ENCODE measurements around the gene IFT88.
A peak's percentile ranks its signal among the peaks of the same experiment; 100 is the strongest.

IFT88 gene

GRCh38 chr13:20682061-20682460 is 115.1 kb downstream of the IFT88 start:
- H3K27me3 ChIP-seq (ENCODE audit: insufficient read depth, low read length), result no peaks in the 10 kb centered on the region
- DNase-seq, result no peak
- no peak overlapping the region for H2AFZ ChIP-seq (ENCODE audit: insufficient read depth, low read length, poor library complexity)
- no peak overlapping the region for H2BK5ac ChIP-seq (ENCODE audit: low read depth, low read length, poor library complexity)
- no peak overlapping the region for H3K14ac ChIP-seq (ENCODE audit: low read length)
- H3K9me3 ChIP-seq (ENCODE audit: insufficient read depth, low read depth, low read length), result no peaks in the 10 kb centered on the region
- peaks cover 2 to 17% of the 10 kb centered on the region in 2 experiments for H3K4me1 ChIP-seq (ENCODE audit: control insufficient read depth in 1 of 2, insufficient read depth in 2 of 2, low read length in 2 of 2)
- no peak overlapping the region for H3K23ac ChIP-seq (ENCODE audit: low read length)
- no peaks in the 10 kb centered on the region for H3K36me3 ChIP-seq (ENCODE audit: control insufficient read depth in 1 of 2, insufficient read depth in 2 of 2, low read length in 2 of 2)
- no peak overlapping the region for H4K8ac ChIP-seq (ENCODE audit: low read depth, low read length)
- no peak overlapping the region for H3K4ac ChIP-seq (ENCODE audit: low read depth, low read length)
- no peak overlapping the region for H2BK120ac ChIP-seq (ENCODE audit: insufficient read depth, low read length, poor library complexity)
- WGBS (ENCODE audit: extremely low coverage, insufficient coverage, insufficient read length), result no CpG with 5 or more reads among the region's 1 CpG
- no peak overlapping the region for H3K4me3 ChIP-seq (ENCODE audit: low read depth, low read length)
- no peak overlapping the region for H3K4me2 ChIP-seq (ENCODE audit: low read length)
- H2BK12ac ChIP-seq (ENCODE audit: low read length), result no peak overlapping the region
- H3K79me2 ChIP-seq (ENCODE audit: control insufficient read depth, insufficient read depth, low read length, poor library complexity), result no peaks in the 10 kb centered on the region
- no peak overlapping the region for H4K12ac ChIP-seq (ENCODE audit: low read depth, low read length)
- no peak overlapping the region for H3K9ac ChIP-seq (ENCODE audit: low read length)
- H3K79me1 ChIP-seq (ENCODE audit: low read length), result peaks cover 2% of the 10 kb centered on the region
- no peak overlapping the region for H3K27ac ChIP-seq (ENCODE audit: low read depth, low read length)
- H4K91ac ChIP-seq (ENCODE audit: low read depth, low read length), result no peak overlapping the region
- no peak overlapping the region for H2AK5ac ChIP-seq (ENCODE audit: low read length)
- no peak overlapping the region for H3K18ac ChIP-seq (ENCODE audit: low read length)

GRCh38 chr13:20684041-20684440 is 117.1 kb downstream of the IFT88 start:
- DNase-seq, result peak; percentile 40 to 74
- no peak overlapping the region for H4K91ac ChIP-seq (ENCODE audit: low read depth, low read length)
- no peak overlapping the region for H2BK5ac ChIP-seq (ENCODE audit: low read depth, low read length, poor library complexity)
- H2BK120ac ChIP-seq (ENCODE audit: insufficient read depth, low read length, poor library complexity), result no peak overlapping the region
- no peak overlapping the region for H3K4ac ChIP-seq (ENCODE audit: low read depth, low read length)
- no peaks in the 10 kb centered on the region for H3K9me3 ChIP-seq (ENCODE audit: insufficient read depth, low read depth, low read length)
- no peak overlapping the region for H2AFZ ChIP-seq (ENCODE audit: insufficient read depth, low read length, poor library complexity)
- no peak overlapping the region for H3K4me3 ChIP-seq (ENCODE audit: low read depth, low read length)
- H2AK5ac ChIP-seq (ENCODE audit: low read length), result no peak overlapping the region
- H3K14ac ChIP-seq (ENCODE audit: low read length), result no peak overlapping the region
- H4K12ac ChIP-seq (ENCODE audit: low read depth, low read length), result no peak overlapping the region
- H3K4me2 ChIP-seq (ENCODE audit: low read length), result no peak overlapping the region
- no peak overlapping the region for H3K23ac ChIP-seq (ENCODE audit: low read length)
- H3K79me2 ChIP-seq (ENCODE audit: control insufficient read depth, insufficient read depth, low read length, poor library complexity), result no peaks in the 10 kb centered on the region
- no peaks in the 10 kb centered on the region for H3K36me3 ChIP-seq (ENCODE audit: control insufficient read depth in 1 of 2, insufficient read depth in 2 of 2, low read length in 2 of 2)
- H3K4me1 ChIP-seq (ENCODE audit: control insufficient read depth in 1 of 2, insufficient read depth in 2 of 2, low read length in 2 of 2), result peaks cover 2 to 12% of the 10 kb centered on the region in 2 experiments
- no CpG with 5 or more reads among the region's 4 CpGs for WGBS (ENCODE audit: extremely low coverage, insufficient coverage, insufficient read length)
- no peaks in the 10 kb centered on the region for H3K27me3 ChIP-seq (ENCODE audit: insufficient read depth, low read length)
- no peak overlapping the region for H4K8ac ChIP-seq (ENCODE audit: low read depth, low read length)
- no peak overlapping the region for H3K9ac ChIP-seq (ENCODE audit: low read length)
- no peak overlapping the region for H2BK12ac ChIP-seq (ENCODE audit: low read length)
- H3K27ac ChIP-seq (ENCODE audit: low read depth, low read length), result no peak overlapping the region
- H3K79me1 ChIP-seq (ENCODE audit: low read length), result no peaks in the 10 kb centered on the region
- no peak overlapping the region for H3K18ac ChIP-seq (ENCODE audit: low read length)

- H2BK12ac ChIP-seq (ENCODE audit: low read length), result no peak overlapping the region
- no peak overlapping the region for H3K4me3 ChIP-seq (ENCODE audit: low read depth, low read length)
- H2BK5ac ChIP-seq (ENCODE audit: low read depth, low read length, poor library complexity), result no peak overlapping the region
- no peak overlapping the region for H3K23ac ChIP-seq (ENCODE audit: low read length)
- no peak overlapping the region for H3K14ac ChIP-seq (ENCODE audit: low read length)
- no peaks in the 10 kb centered on the region for H3K36me3 ChIP-seq (ENCODE audit: control insufficient read depth in 1 of 2, insufficient read depth in 2 of 2, low read length in 2 of 2)
- WGBS (ENCODE audit: extremely low coverage, insufficient coverage, insufficient read length), result no CpG with 5 or more reads among the region's 18 CpGs
- H2AK5ac ChIP-seq (ENCODE audit: low read length), result no peak overlapping the region
- H4K8ac ChIP-seq (ENCODE audit: low read depth, low read length), result no peak overlapping the region
- no peak overlapping the region for H2AFZ ChIP-seq (ENCODE audit: insufficient read depth, low read length, poor library complexity)
- H4K91ac ChIP-seq (ENCODE audit: low read depth, low read length), result no peak overlapping the region
- H3K18ac ChIP-seq (ENCODE audit: low read length), result no peak overlapping the region
- H3K79me2 ChIP-seq (ENCODE audit: control insufficient read depth, insufficient read depth, low read length, poor library complexity), result no peaks in the 10 kb centered on the region
- H3K4me1 ChIP-seq (ENCODE audit: control insufficient read depth in 1 of 2, insufficient read depth in 2 of 2, low read length in 2 of 2), result peaks cover 2 to 12% of the 10 kb centered on the region in 2 experiments
- H3K9me3 ChIP-seq (ENCODE audit: insufficient read depth, low read depth, low read length), result no peaks in the 10 kb centered on the region
- no peaks in the 10 kb centered on the region for H3K27me3 ChIP-seq (ENCODE audit: insufficient read depth, low read length)
- no peaks in the 10 kb centered on the region for H3K79me1 ChIP-seq (ENCODE audit: low read length)
- H2BK120ac ChIP-seq (ENCODE audit: insufficient read depth, low read length, poor library complexity), result no peak overlapping the region
- H4K12ac ChIP-seq (ENCODE audit: low read depth, low read length), result no peak overlapping the region
- DNase-seq, result peak; percentile 70 to 91
- no peak overlapping the region for H3K4ac ChIP-seq (ENCODE audit: low read depth, low read length)
- H3K4me2 ChIP-seq (ENCODE audit: low read length), result no peak overlapping the region
- no peak overlapping the region for H3K9ac ChIP-seq (ENCODE audit: low read length)
- H3K27ac ChIP-seq (ENCODE audit: low read depth, low read length), result peak overlapping the region; percentile 8
These were observed 117.6 kb downstream of the IFT88 start for GRCh38 chr13:20684546-20684945.

GRCh38 chr13:20685092-20685491 is 118.1 kb downstream of the IFT88 start:
- Histone ChIP-seq H3K79me2 (ENCODE audit: control insufficient read depth, insufficient read depth, low read length, poor library complexity) (no peaks in the 10 kb centered on the region), H3K9ac (ENCODE audit: low read length) (no peak overlapping the region), H2AK5ac (ENCODE audit: low read length) (no peak overlapping the region), H3K4me1 (ENCODE audit: control insufficient read depth in 1 of 2, insufficient read depth in 2 of 2, low read length in 2 of 2) (peaks cover 2 to 12% of the 10 kb centered on the region in 2 experiments), H4K12ac (ENCODE audit: low read depth, low read length) (no peak overlapping the region), H3K14ac (ENCODE audit: low read length) (no peak overlapping the region), H2BK12ac (ENCODE audit: low read length) (no peak overlapping the region), H3K9me3 (ENCODE audit: insufficient read depth, low read depth, low read length) (no peaks in the 10 kb centered on the region), H2AFZ (ENCODE audit: insufficient read depth, low read length, poor library complexity) (no peak overlapping the region), H3K4me2 (ENCODE audit: low read length) (no peak overlapping the region), H3K36me3 (ENCODE audit: control insufficient read depth in 1 of 2, insufficient read depth in 2 of 2, low read length in 2 of 2) (no peaks in the 10 kb centered on the region), H3K4me3 (ENCODE audit: low read depth, low read length) (no peak overlapping the region), H3K4ac (ENCODE audit: low read depth, low read length) (no peak overlapping the region), H3K27me3 (ENCODE audit: insufficient read depth, low read length) (no peaks in the 10 kb centered on the region), H2BK5ac (ENCODE audit: low read depth, low read length, poor library complexity) (no peak overlapping the region), H3K79me1 (ENCODE audit: low read length) (no peaks in the 10 kb centered on the region), H4K8ac (ENCODE audit: low read depth, low read length) (no peak overlapping the region), H3K27ac (ENCODE audit: low read depth, low read length) (no peak overlapping the region), H2BK120ac (ENCODE audit: insufficient read depth, low read length, poor library complexity) (no peak overlapping the region), H4K91ac (ENCODE audit: low read depth, low read length) (no peak overlapping the region), H3K18ac (ENCODE audit: low read length) (no peak overlapping the region), H3K23ac (ENCODE audit: low read length) (no peak overlapping the region)
- DNase-seq, result peak; percentile 23 to 76
- no CpG with 5 or more reads among the region's 6 CpGs for WGBS (ENCODE audit: extremely low coverage, insufficient coverage, insufficient read length)
